Testis (tissue), 3 donors: ENCODE measurements around the gene CDKL5. TPM values are rescaled to one million over a fixed set of nuclear protein-coding genes. Genes with fewer than 3 reads are reported as not detected.

Source experiments
- DNase-seq: peaks from one replicate; pipeline ENCODE4 v3.0.0-alpha.2; 2019
- H3K27ac ChIP-seq, 2 donors: fragments of 200-600 bp; sonication (generic); one replicate each; pipeline ENCODE4 v1.5.1; 2019
- H3K27me3 ChIP-seq: fragments of 200-600 bp; sonication (generic); one replicate; pipeline ENCODE4 v1.5.1; 2019
- H3K36me3 ChIP-seq: fragments of 200-600 bp; sonication (generic); one replicate; pipeline ENCODE4 v1.5.1; 2017; ENCODE audit warnings: low read depth; ENCODE audit errors: missing control alignments
- H3K4me1 ChIP-seq: fragments of 200-600 bp; sonication (generic); one replicate; pipeline ENCODE4 v1.5.1; 2019
- H3K4me3 ChIP-seq, 2 donors: fragments of 200-600 bp; sonication (generic); one replicate each; pipeline ENCODE4 v1.5.1; 2017 to 2019
- H3K9me3 ChIP-seq: fragments of 200-600 bp; sonication (generic); one replicate; pipeline ENCODE4 v1.5.1; 2017
- POLR2A ChIP-seq: fragments of 450-650 bp; IDR thresholded peaks from one replicate; pipeline ENCODE4 v1.6.1; 2017; ENCODE audit warnings: antibody characterized with exemption, mild to moderate bottlenecking, moderate library complexity
- WGBS, 2 donors: methylation state at CpG; one replicate each; pipeline ENCODE4 v1.1.5; 2018; 5-methylcytosine and 5-hydroxymethylcytosine counted together
- intact Hi-C: fragments of 100-400 bp; cut with DNase I; formaldehyde crosslinking; loops from one replicate; pipeline ENCODE4 v1.15.1; 2023; ENCODE audit warnings: low total_unique reads
- polyA plus RNA-seq: library from polyadenylated mRNA; stranded (reverse); fragments of 350-450 nt; fragmentation: Illumina TruSeq; extraction: RNeasy Lipid Tissue Mini Kit (QIAGEN cat#74804); gene quantifications from one replicate; pipeline ENCODE4 v1.2.3, GENCODE V29; 2014; ENCODE audit warnings: low read depth, low replicate concordance; ENCODE audit not compliant: insufficient read depth
- total RNA-seq, 2 donors: library from RNA; depleted of rRNA; stranded (reverse); fragments of >200 nt; gene quantifications; one replicate each; pipeline ENCODE4 v1.2.3, GENCODE V29; 2016
- TF ChIP-seq, protein P1 (sequence below), 3 experiments: fragments of 450-650 bp in 2 of 3; fragments of 200-600 bp in 1 of 3; sonication (generic) in 1 of 3; IDR thresholded peaks; one replicate each; pipeline ENCODE4 v1.5.1; 2016 to 2019; ENCODE audit warnings: antibody characterized with exemption in 3 of 3, mild to moderate bottlenecking in 2 of 3, moderate library complexity in 1 of 3

CDKL5 gene
- total and polyA plus RNA-seq, 3 donors from 2014 or later: 20.1 to 24.7 (median 21.1) TPM

DNA sequence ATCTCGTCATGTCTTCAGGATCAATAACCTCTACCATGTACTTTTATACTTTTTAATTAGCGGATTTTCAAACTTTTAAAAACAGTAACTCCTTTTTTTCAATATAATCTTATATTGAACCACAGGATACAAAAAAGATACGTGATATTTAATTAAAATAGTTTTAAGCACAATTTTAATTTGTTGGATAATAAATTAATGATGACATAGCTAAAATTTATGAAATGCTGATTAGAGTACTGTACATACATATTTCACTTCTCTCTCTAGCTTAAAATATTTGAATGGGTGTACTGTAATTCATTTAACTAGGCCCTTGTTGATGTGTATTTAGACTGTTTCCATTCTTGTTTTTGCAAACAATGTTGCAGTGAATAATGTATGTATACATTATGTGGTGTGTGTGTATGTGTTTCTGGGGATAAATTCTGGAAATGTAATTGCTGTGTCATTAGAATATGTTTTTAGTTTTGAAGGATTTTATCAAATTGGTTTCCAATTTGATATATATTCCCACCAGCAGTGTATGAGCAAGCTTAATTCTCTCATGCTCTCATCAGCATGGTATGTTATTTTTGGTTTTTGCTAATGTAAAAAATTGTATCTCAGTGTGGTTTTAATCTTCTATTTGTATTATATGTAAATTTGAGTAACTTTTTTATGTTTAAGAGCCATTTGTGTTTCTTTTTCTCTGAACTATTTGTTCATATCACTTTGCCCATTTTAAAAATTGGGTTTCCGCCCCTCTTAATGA lies 66.4 kb downstream of the CDKL5 start:
- 83 to 90% methylated on average over 4 of the region's 4 CpGs for WGBS, 2 donors
- TF ChIP-seq, protein P1, sequence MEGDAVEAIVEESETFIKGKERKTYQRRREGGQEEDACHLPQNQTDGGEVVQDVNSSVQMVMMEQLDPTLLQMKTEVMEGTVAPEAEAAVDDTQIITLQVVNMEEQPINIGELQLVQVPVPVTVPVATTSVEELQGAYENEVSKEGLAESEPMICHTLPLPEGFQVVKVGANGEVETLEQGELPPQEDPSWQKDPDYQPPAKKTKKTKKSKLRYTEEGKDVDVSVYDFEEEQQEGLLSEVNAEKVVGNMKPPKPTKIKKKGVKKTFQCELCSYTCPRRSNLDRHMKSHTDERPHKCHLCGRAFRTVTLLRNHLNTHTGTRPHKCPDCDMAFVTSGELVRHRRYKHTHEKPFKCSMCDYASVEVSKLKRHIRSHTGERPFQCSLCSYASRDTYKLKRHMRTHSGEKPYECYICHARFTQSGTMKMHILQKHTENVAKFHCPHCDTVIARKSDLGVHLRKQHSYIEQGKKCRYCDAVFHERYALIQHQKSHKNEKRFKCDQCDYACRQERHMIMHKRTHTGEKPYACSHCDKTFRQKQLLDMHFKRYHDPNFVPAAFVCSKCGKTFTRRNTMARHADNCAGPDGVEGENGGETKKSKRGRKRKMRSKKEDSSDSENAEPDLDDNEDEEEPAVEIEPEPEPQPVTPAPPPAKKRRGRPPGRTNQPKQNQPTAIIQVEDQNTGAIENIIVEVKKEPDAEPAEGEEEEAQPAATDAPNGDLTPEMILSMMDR (IDR thresholded peaks at IDR 0.05): no peak
- no peak for TF ChIP-seq POLR2A
- H3K36me3 ChIP-seq: no peaks in the 10 kb centered on the region
- no peaks in the 10 kb centered on the region for H3K9me3 ChIP-seq
- no peak overlapping the region for H3K27ac ChIP-seq
- H3K27me3 ChIP-seq: no peaks in the 10 kb centered on the region
- no peak overlapping the region for H3K4me3 ChIP-seq
- no peaks in the 10 kb centered on the region for H3K4me1 ChIP-seq
- no peak for DNase-seq
- intact Hi-C loops: no loop called here

DNA sequence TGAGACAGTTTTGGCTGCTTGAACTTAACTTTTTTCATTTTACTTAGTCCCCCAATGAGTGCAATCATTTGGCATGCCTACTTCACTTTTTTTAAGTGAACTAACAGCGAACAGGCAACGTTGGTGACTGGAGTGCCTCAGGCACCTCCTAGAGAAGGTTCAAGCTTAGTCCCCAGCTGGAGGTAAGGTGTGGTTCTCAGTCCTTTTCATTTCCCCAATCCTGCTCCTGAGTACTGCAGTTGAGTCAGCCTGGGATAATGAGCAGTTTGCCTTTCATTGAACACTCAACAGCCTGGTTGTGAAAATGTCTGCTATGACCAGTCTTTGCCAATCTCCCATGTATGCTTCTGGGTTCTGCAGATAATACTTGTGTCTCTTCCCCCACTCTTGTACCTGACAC lies 109.5 kb downstream of the CDKL5 start:
- no peak for TF ChIP-seq POLR2A
- TF ChIP-seq, protein P1 (IDR thresholded peaks at IDR 0.05): no peak
- no peaks in the 10 kb centered on the region for H3K27me3 ChIP-seq
- 88 to 89% methylated on average over 2 of the region's 2 CpGs for WGBS, 2 donors

DNA sequence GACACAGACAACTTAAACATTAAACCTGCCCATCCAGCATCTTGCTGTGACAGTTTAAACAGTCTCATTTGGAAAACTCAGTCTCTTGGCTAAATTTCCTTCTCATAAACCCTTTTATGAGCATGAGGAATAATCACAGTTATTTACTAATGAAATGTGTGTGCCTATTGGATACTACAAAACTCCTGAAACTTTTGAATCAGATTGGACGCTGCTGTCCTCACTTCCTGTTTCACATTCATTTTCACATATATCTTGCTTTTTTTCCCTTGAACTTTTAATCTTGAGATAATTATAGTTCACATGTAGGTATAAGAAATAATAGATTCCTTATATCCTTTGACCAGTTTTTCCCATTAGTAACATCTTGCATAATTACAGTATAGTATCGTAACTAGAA lies 111.7 kb downstream of the CDKL5 start:
- DNase-seq: no peak
- H3K4me3 ChIP-seq: no peak overlapping the region
- H3K27me3 ChIP-seq: no peaks in the 10 kb centered on the region
- no peak overlapping the region for H3K27ac ChIP-seq
- H3K36me3 ChIP-seq: no peaks in the 10 kb centered on the region
- H3K9me3 ChIP-seq: no peaks in the 10 kb centered on the region
- TF ChIP-seq, protein P1 (IDR thresholded peaks at IDR 0.05): no peak
- TF ChIP-seq POLR2A: no peak
- no peaks in the 10 kb centered on the region for H3K4me1 ChIP-seq
- intact Hi-C loops: no loop called here
- 90 to 92% methylated on average over 2 of the region's 2 CpGs for WGBS, 2 donors

More for the DNA sequence above, 109.5 kb downstream of the CDKL5 start:
- intact Hi-C loops: no loop called here
- Histone ChIP-seq H3K4me3 (no peak overlapping the region), H3K4me1 (no peaks in the 10 kb centered on the region), H3K9me3 (no peaks in the 10 kb centered on the region), H3K36me3 (no peaks in the 10 kb centered on the region), H3K27ac (no peak overlapping the region)
- no peak for DNase-seq

DNA sequence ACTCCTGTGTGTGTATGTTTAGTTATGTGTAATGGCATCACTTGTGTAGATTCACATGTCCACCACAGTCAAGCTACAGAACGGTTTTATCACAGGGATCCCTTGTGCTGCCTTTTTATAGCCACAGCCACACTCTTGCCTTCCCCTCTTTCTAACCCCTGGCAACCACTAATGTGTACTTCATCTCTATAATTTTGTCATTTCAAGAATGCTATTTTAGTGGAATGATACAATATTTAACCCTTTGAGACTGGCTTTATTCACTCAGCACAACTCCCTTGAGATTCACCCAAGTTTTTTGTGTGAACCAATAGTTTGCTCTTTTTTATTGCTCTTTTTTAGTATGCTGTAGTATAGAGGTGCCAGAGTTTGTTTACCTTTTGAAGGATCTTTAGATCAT lies 112.1 kb downstream of the CDKL5 start:
- Histone ChIP-seq H3K4me3 (no peak overlapping the region), H3K36me3 (no peaks in the 10 kb centered on the region), H3K4me1 (no peaks in the 10 kb centered on the region), H3K27ac (no peak overlapping the region), H3K27me3 (no peaks in the 10 kb centered on the region), H3K9me3 (no peaks in the 10 kb centered on the region)
- WGBS, 2 donors: 58 to 60% methylated on average over 1 of the region's 1 CpG
- TF ChIP-seq POLR2A: no peak
- TF ChIP-seq, protein P1 (IDR thresholded peaks at IDR 0.05): no peak
- DNase-seq: no peak
- intact Hi-C loops: no loop called here

DNA sequence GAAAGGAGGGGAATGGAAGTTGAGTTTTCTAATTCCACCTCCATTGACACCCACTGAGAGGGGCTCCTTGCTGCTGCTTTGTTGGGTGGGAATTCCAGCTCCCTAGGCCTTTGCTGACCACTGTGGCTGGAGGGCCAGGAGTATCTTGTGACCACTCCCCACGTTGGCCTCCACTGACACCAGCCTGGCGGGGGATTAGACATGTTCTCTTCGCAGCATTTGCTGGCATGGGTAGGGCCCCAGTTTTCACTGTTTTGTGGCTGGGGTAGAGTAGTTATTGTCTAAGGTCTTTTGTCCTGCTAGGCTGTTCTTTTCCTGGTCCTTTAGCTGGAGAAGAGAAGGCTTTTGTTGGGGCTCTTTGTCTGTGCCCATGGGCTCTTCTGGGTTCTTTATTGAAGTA lies 116.7 kb downstream of the CDKL5 start:
- intact Hi-C loops: no loop called here
- H3K27ac ChIP-seq: no peak overlapping the region
- no peaks in the 10 kb centered on the region for H3K9me3 ChIP-seq
- no peaks in the 10 kb centered on the region for H3K27me3 ChIP-seq
- no peak overlapping the region for H3K4me3 ChIP-seq
- TF ChIP-seq POLR2A: no peak
- TF ChIP-seq, protein P1 (IDR thresholded peaks at IDR 0.05): no peak
- H3K36me3 ChIP-seq: no peaks in the 10 kb centered on the region
- no peak for DNase-seq
- H3K4me1 ChIP-seq: no peaks in the 10 kb centered on the region
- WGBS, 2 donors: 100% methylated on average over 2 of the region's 3 CpGs; no CpG with 5 or more reads in 1 of the 2 donors
